OCI-LY7 (cell line): ENCODE measurements around the gene ITGA3. TPM values are rescaled to one million over a fixed set of nuclear protein-coding genes. Genes with fewer than 3 reads are reported as not detected.

ENCODE experiments used
- BruUV-seq: library from RNA; stranded (reverse); fragments of 400-500 nt; replicated peaks from 2 replicates; lab custom pipeline; 2021; lab: Mats Ljungman, UMichigan
- CTCF ChIA-PET: fragments of 300-600 bp; sonication (Branson Sonifier 250); formaldehyde crosslinking; loops from one replicate; lab custom pipeline; 2022; ENCODE audit warnings: antibody characterized with exemption; ENCODE audit not compliant: unreplicated experiment; lab: Charles Lee
- POLR2A ChIA-PET: fragments of 300-600 bp; sonication (Branson Sonifier 250); formaldehyde crosslinking; loops from one replicate; lab custom pipeline; 2022; ENCODE audit warnings: antibody characterized with exemption; lab: Charles Lee
- DNase-seq: peaks from one replicate; pipeline ENCODE4 v3.0.0-alpha.2; 2015; ENCODE audit warnings: low spot score
- H2AFZ ChIP-seq: fragments of 200-600 bp; sonication (generic), shearing (Covaris generic); 2 replicates; pipeline ENCODE4 v1.6.1; 2014; ENCODE audit warnings: mild to moderate bottlenecking, antibody characterized with exemption, low read length, moderate library complexity
- H3K27ac ChIP-seq: fragments of 200-600 bp; sonication (generic); 2 replicates; pipeline ENCODE4 v1.5.1; 2014; ENCODE audit warnings: mixed run types, low read depth, mild to moderate bottlenecking, moderate library complexity, low read length, inconsistent platforms; ENCODE audit not compliant: poor library complexity, severe bottlenecking
- H3K36me3 ChIP-seq: fragments of 200-600 bp; sonication (generic); 2 replicates; pipeline ENCODE4 v1.6.1; 2014; ENCODE audit warnings: mild to moderate bottlenecking, antibody characterized with exemption, low read length, moderate library complexity, mixed read lengths; ENCODE audit not compliant: insufficient read depth
- H3K4me1 ChIP-seq: fragments of 200-600 bp; sonication (generic); 2 replicates; pipeline ENCODE4 v1.5.1; 2014; ENCODE audit warnings: mild to moderate bottlenecking, low read length; ENCODE audit not compliant: insufficient read depth, poor library complexity, severe bottlenecking
- H3K4me2 ChIP-seq: fragments of 200-600 bp; sonication (generic); 2 replicates; pipeline ENCODE4 v1.6.1; 2014; ENCODE audit warnings: mild to moderate bottlenecking, low read length
- H3K4me3 ChIP-seq: fragments of 200-600 bp; sonication (generic); 2 replicates; pipeline ENCODE4 v1.5.1; 2014; ENCODE audit warnings: mild to moderate bottlenecking, low read depth, low read length; ENCODE audit not compliant: poor library complexity, severe bottlenecking
- H3K79me2 ChIP-seq: fragments of 200-600 bp; sonication (generic); 2 replicates; pipeline ENCODE4 v1.6.1; 2016; ENCODE audit warnings: low read depth, mild to moderate bottlenecking, low read length, moderate library complexity, mixed read lengths; ENCODE audit not compliant: insufficient read depth
- H3K9me2 ChIP-seq: fragments of 200-600 bp; sonication (generic); 2 replicates; pipeline ENCODE4 v1.6.1; 2016; ENCODE audit warnings: mild to moderate bottlenecking, low read length, mixed read lengths; ENCODE audit not compliant: insufficient read depth
- H3K9me3 ChIP-seq: fragments of 200-600 bp; sonication (generic); 2 replicates; pipeline ENCODE4 v1.6.1; 2014; ENCODE audit warnings: mild to moderate bottlenecking, mixed run types, low read length, mixed read lengths
- H4K20me1 ChIP-seq: fragments of 200-600 bp; sonication (generic); 2 replicates; pipeline ENCODE4 v1.6.1; 2014; ENCODE audit warnings: mild to moderate bottlenecking, antibody characterized with exemption, low read length, moderate library complexity, mixed read lengths; ENCODE audit not compliant: insufficient read depth
- CTCF ChIP-seq: fragments of 200-600 bp; sonication (generic); conservative IDR thresholded peaks from 2 replicates; pipeline ENCODE4 v1.5.1; 2014; ENCODE audit warnings: mild to moderate bottlenecking, antibody characterized with exemption, low read length, moderate library complexity, mixed read lengths
- EZH2phosphoT487 ChIP-seq: fragments of 200-600 bp; sonication (generic); IDR thresholded peaks from 2 replicates; pipeline ENCODE4 v1.6.1; 2018; ENCODE audit warnings: low read depth, borderline replicate concordance, mild to moderate bottlenecking, mixed run types, antibody characterized with exemption, low read length, moderate library complexity, mixed read lengths
- intact Hi-C: fragments of 100-400 bp; cut with micrococcal nuclease; formaldehyde crosslinking; loops from one replicate; pipeline ENCODE4 v1.10.0; 2022; ENCODE audit not compliant: unreplicated experiment
- total RNA-seq, 2 experiments: library from RNA; depleted of rRNA in 1 of 2; stranded (reverse); fragments of >200 nt in 1 of 2; shearing (Covaris generic) in 1 of 2; gene quantifications; 2 replicates each; pipeline ENCODE4 v1.2.3, GENCODE V29; 2014 to 2022

The ITGA3 gene
- total RNA-seq, 2 experiments from 2014 or later = 15.2 to 30.7 TPM

GRCh38 chr17:50099003-50099402 lies 43.1 kb downstream of the ITGA3 start:
- BruUV-seq = no TSS peak
- CTCF ChIA-PET = no interaction called here

GRCh38 chr17:50100480-50100883 lies 44.6 kb downstream of the ITGA3 start:
- Histone ChIP-seq H4K20me1 (no peaks in the 10 kb centered on the region), H3K79me2 (no peaks in the 10 kb centered on the region), H3K36me3 (no peaks in the 10 kb centered on the region), H3K4me2 (no peak overlapping the region), H3K4me1 (peaks cover 9% of the 10 kb centered on the region), H2AFZ (no peak overlapping the region), H3K4me3 (no peak overlapping the region), H3K9me3 (no peaks in the 10 kb centered on the region), H3K9me2 (no peaks in the 10 kb centered on the region), H3K27ac (no peak overlapping the region)
- POLR2A ChIA-PET = no interaction called here
- no TSS peak for BruUV-seq
- intact Hi-C loops = no loop called here
- CTCF ChIA-PET = no interaction called here
- DNase-seq = no peak
- TF ChIP-seq EZH2phosphoT487 = no peak
- no peak for TF ChIP-seq CTCF

More at GRCh38 chr17:50099003-50099402, 43.1 kb downstream of the ITGA3 start:
- peaks cover 17% of the 10 kb centered on the region for H3K4me1 ChIP-seq
- TF ChIP-seq CTCF = no peak
- no peak for TF ChIP-seq EZH2phosphoT487
- intact Hi-C loops = no loop called here
- H3K9me3 ChIP-seq = no peaks in the 10 kb centered on the region
- H3K36me3 ChIP-seq = no peaks in the 10 kb centered on the region
- POLR2A ChIA-PET = no interaction called here
- no peaks in the 10 kb centered on the region for H3K79me2 ChIP-seq
- no peak overlapping the region for H3K4me2 ChIP-seq
- H3K27ac ChIP-seq = no peak overlapping the region
- H3K4me3 ChIP-seq = no peak overlapping the region
- H3K9me2 ChIP-seq = no peaks in the 10 kb centered on the region
- no peak overlapping the region for H2AFZ ChIP-seq
- no peaks in the 10 kb centered on the region for H4K20me1 ChIP-seq
- DNase-seq = no peak

GRCh38 chr17:50100921-50101345 lies 45.0 kb downstream of the ITGA3 start:
- H4K20me1 ChIP-seq = no peaks in the 10 kb centered on the region
- no peak for TF ChIP-seq EZH2phosphoT487
- no peak for TF ChIP-seq CTCF
- CTCF ChIA-PET = no interaction called here
- H3K27ac ChIP-seq = no peak overlapping the region
- H3K4me3 ChIP-seq = no peak overlapping the region
- BruUV-seq = no TSS peak
- DNase-seq = no peak
- peaks cover 6% of the 10 kb centered on the region for H3K4me1 ChIP-seq
- no peaks in the 10 kb centered on the region for H3K9me2 ChIP-seq
- no peak overlapping the region for H2AFZ ChIP-seq
- no peaks in the 10 kb centered on the region for H3K9me3 ChIP-seq
- intact Hi-C loops = no loop called here
- H3K79me2 ChIP-seq = no peaks in the 10 kb centered on the region
- POLR2A ChIA-PET = no interaction called here
- H3K36me3 ChIP-seq = no peaks in the 10 kb centered on the region
- H3K4me2 ChIP-seq = no peak overlapping the region
